Cerebellar cortex (tissue), 1 donor: ENCODE data around the gene EXOC6.

Source experiments
- DNase-seq: peaks from one replicate; pipeline ENCODE4 v3.0.0-alpha.2; 2015; ENCODE audit warnings: low spot score

Gene EXOC6

GRCh38 chr10:93023013-93023650 lies 174.8 kb downstream of the EXOC6 start:
- DNase-seq = no peak

- no peak for DNase-seq
Measured at GRCh38 chr10:93026072-93026471, 177.8 kb downstream of the EXOC6 start.

- DNase-seq = no peak
Measured at GRCh38 chr10:93027508-93027907, 179.2 kb downstream of the EXOC6 start.

GRCh38 chr10:93028883-93029282 lies 180.6 kb downstream of the EXOC6 start:
- DNase-seq = no peak

- DNase-seq = no peak
Measured at GRCh38 chr10:93030409-93030808, 182.1 kb downstream of the EXOC6 start.

DNA sequence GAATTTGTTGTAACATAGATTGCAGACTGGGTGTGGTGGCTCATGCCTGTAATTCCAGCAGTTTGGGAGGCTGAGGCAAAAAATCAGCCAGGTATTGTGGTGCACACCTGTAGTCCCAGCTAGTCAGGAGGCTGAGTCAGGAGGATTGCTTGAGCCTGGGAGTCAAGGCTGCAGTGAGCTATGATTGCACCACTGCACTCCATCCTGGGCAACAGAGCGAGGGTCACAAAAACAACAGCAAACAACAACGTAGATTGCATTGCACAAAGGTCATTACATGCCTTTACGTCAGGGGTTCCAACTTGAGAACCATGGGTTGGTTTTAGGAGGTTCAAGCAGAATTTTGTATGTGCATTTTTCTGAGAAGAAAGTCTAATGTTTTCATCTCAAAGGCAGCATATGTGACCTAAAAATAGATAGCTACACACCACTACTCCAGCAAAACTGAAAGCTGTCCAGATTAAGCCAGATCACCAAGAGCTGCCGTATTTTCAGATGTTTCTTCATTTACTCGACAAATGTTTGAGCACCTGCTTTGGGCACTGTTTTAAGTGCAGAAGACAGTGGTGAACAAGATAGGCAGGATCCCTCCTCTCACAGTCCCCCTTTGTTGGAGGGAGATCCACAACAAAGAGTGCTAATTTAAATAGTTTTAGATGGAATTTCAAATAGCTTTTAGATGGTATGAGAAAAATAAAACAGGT lies 183.9 kb downstream of the EXOC6 start:
- peak; percentile 57 for DNase-seq

- DNase-seq = no peak
Measured at GRCh38 chr10:93032809-93033137, 184.5 kb downstream of the EXOC6 start.

DNA sequence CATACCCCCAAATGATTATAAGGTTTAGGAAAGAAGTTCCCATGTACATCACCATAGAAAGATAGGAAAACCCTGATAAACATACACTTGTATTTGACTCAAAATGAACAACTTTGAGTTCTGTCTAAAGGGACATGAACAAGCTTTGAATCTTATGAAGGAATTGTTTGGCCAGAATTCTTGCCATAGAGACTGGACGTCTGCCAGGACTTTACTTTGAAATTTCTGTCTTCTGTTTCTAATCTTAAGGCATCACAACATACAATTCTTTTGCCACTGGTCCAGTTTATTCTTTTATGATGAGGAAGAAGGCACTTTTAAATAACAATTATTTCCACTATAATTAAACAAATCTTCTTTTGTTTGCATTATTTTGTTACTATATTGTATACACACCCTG lies 186.1 kb downstream of the EXOC6 start:
- DNase-seq = no peak

DNA sequence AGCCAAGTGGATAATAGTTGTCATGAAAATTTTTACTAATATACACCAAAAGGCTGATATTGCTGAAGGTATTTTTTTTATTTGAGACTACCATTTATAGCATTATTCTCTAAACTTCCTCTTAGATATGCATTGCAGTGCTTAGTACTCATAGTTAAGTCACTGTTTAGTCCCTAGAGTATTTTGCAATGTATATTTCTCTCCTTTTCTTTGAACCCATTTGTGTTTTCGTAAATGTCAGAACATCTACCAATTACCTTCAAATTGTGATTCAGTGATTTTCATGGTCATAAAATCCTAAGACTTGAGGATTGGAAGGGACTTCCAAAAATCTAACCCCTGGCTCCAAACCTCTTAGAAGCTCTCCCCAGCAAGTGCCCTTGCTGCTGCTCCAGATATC lies 190.8 kb downstream of the EXOC6 start:
- DNase-seq = no peak

DNA sequence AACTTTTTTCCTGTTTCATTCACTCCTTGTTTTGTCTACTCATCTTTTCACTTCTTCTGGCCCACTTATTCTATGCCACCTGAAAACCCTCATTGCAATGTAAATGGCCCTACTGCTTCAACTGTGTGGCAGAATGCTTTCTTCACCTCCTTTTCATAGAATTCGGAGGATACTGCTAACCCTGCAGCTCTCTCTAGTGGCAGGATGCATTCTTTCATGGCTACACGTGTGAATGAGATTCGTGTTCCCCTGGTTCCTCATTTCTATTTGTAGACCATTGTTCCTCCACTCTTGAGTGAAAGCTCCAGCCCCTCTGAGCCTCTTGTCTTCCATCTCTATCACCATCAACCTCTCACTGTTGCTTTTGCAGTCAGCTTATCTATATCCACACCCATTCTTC lies 191.4 kb downstream of the EXOC6 start:
- peak; percentile 21 for DNase-seq

GRCh38 chr10:93054486-93054885 lies 206.2 kb downstream of the EXOC6 start:
- no peak for DNase-seq

- DNase-seq = no peak
Measured at GRCh38 chr10:93058139-93058538, 209.8 kb downstream of the EXOC6 start.

GRCh38 chr10:93059975-93060886 lies 211.9 kb downstream of the EXOC6 start, which contains the start of gene CYP26C1:
Gene CYP26C1, plus strand, starts transcription at chr10:93060798. Its CDS starts 466 bp downstream, at chr10:93061264.
- DNase-seq = no peak

- DNase-seq = no peak
Measured at GRCh38 chr10:93060887-93061593, 212.7 kb downstream of the EXOC6 start.

DNA sequence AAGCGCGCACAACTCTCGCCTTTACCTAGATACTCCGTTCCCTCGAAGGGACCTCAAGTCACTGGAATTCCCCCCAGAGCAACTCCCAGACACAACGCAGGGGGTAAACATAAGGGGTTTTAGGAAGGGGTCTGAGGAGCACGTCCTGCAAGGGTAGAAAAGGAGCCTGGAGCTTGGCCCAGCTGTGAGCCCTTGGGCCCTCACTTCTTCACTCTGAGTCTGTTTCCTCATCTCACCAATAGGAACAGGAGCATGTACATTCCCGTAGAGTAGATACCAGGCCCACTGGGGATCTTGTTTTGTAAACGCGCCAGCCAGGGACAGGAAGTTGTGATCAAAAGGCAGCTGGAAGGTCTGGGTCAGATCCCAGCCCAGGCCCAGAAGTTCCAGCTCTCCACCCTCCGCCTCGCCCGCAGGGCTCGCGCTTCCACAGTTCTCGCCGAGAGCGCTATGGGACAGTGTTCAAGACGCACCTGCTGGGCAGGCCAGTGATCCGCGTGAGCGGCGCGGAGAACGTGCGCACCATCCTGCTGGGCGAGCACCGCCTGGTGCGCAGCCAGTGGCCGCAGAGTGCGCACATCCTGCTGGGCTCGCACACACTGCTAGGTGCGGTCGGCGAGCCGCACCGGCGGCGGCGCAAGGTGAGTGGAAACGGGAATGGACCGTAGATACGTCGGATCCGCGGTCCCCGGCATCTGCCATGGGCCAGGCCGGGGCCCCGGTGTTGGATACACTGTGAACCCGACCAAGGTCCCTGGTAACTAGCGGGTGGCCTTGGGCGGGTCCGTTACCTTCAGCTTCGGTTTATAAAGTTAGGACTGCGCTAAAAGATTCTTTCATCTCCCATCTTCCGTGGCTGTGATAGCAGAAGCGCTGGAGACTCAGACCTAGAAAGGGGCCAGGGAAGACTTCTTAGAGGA lies 213.5 kb downstream of the EXOC6 start:
- DNase-seq = no peak

- DNase-seq = no peak
Measured at GRCh38 chr10:93062514-93063143, 214.3 kb downstream of the EXOC6 start.

DNA sequence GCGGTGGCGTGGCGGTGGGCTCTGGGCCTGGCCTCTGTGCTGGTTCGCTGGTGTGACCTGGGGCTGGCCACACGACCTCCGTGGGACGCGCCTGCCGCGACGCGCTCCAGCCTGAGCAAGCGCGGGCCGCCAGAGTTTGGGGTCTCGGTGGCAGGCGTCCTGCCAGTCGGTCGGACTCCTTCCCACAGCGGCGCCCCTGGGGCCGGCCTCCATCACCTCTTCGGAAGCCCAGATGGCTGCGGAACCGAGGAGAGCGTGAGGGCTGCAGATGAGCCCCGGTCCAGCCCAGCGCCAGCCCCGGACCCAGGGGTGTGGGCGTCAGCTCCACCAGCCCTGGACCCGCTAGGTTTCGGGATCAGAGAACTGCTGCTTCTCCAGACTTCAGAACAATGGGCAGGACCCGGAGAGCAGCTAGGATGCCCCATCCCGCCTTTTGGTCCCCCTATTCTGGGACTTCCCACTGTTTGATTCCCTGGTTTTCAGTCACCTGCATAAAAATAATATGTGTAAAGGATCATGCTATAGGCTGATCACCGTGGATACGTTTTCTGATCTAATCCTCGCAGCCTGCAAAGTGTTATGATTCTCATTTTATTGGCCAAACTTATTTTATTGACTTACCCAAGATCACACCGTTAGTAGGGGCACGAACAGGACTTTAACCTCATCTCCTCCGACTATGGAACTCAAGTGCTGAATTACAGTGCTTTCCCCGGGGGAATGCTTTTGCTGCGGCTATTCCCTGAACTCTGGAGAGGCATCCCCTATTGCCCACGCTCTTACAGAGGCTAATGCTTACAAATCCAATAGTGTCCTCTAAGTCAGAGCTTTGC lies 215.0 kb downstream of the EXOC6 start:
- no peak for DNase-seq

DNA sequence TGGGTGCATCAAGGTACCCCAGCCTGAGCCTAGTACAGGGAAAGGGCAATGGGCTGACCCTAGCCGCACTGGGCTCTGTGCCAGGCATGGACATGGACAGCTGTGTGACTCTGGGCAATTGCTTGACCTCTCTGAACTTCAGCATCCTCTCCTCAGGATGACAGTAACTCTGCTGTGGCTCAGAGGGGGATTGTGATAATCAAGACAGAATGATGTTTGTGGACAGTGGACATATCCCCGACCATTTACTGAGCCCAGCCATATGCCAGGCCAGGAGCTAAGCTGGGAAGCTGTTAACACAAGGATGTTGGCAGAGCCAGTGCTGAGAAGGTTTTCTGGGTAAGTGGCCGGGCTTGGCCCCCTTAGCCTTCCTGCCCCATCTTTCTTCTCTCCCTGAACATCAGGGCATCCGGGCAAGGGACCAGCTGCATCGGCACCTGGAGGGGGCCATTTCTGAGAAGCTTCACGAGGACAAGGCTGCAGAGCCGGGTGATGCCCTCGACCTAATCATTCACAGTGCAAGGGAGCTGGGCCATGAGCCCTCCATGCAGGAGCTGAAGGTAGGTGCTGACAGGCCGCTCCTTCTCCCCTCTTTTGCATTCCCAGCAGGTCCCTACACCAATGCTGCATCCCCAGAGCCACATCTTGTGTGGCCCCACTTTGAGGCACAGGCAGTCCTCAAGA lies 215.8 kb downstream of the EXOC6 start:
- no peak for DNase-seq
